GM21825 (cell line): ENCODE data around the gene FAM9C.

Experiments
- ATAC-seq: cut with Tn5 transposase; IDR thresholded peaks from one replicate; pipeline ENCODE4 v1.9.1; 2021; ENCODE audit warnings: mild to moderate bottlenecking, moderate library complexity; ENCODE audit not compliant: unreplicated experiment

Gene FAM9C

DNA sequence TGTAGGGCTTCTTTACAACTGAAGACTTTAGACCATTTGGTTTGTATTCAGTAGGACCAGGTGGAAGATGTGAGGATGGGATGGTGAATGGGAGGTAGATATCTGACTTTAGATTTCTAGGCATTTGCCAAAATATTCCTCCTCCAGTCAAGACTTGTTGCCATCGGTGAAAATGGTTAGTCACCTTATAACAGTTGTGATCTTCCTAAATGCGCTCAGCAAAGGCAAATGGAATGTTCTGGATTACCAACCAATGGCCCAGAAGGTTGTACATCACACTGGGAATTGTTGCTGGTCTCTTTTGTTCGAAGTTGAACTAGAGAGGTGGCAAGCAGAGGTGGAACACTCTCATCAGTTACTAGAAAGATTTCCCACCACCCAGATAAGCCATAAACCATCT lies 35.6 kb downstream of the FAM9C start:
- ATAC-seq: no peak

DNA sequence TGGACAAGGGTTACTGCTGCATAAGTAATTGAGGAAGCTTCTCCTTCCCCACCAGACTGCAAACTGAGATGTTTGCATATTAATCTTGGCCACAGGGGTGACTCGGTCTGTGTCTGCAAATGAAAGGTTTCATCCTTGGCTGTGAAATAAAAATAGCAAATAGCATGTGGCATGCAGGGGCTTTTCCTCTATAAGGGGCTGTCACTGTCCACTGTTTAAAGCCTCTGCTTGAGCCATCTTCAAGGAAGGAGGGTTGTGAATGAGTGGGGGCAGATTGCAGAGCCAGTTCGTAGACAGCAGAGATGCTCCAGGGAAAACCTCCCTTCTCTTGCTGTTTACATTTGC lies 36.3 kb downstream of the FAM9C start:
- ATAC-seq: peak; percentile 33

DNA sequence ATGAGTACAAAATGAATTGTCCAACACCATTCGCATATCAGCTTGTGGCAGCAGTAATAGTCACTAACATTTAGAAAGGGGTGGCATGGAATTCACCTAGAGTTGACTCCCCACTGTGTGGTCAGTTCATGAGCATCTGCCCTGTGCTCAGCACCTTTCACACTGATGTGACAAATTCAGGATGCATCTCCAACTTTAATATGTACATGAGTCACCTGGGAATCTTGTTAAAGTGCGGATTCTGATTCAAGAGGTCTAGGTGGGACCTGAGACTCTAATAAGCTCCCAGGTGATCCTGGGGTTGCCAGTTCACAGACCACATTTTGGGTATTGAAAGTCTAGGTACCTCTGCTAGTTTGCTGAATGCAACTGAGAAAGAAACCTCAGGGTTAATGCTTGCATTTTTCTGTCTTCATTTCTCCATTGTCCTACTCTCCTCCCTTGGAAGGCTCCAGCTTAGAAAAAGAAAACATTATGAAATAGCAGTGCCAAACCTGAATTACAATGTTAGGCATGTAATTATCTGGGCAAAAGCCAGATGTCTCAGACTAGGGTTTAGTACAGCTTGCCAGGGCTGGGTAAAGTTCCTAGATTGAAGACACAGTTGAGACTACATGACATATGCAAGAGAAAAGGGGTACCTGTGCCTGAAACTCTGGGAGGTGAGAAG lies 36.8 kb downstream of the FAM9C start:
- peak; percentile 10 for ATAC-seq

DNA sequence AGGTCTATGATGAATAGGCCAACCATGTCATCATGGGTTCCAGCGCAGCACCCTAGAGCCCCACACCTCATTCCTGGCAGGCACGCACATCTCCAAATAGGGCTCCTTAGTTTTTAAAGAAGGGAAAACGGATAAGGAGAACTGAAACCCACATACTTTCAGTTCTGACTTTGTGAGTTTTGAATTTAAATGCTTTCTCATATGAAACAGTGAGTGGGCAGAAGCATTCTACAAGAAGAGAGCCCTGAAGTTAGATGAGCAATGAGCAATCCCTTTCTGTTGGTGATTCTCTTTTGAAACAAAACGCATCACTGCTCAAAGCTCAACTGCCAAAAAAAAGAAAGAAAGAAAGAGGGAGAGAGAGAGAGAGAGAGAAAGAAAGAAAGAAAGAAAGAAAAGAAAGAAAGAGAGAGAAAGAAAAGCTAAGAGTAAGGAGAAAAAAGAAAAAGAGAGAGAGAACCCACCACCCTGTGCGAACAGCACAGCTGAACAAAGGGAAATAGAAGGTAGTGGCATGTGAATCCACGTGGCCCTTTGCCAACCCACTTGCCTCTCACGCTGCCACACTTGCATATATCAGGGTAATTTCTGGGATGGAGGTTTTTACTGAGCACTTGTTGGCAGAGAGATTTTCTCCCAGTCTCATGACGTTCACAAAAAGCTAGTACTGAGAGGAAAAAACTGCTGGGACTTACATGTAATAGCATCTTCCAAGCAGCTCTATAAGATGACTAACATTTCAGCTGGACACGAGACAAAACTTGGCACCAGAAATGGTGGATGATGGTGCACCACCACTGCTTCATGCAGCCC lies 38.6 kb downstream of the FAM9C start:
- ATAC-seq: peak; percentile 60

DNA sequence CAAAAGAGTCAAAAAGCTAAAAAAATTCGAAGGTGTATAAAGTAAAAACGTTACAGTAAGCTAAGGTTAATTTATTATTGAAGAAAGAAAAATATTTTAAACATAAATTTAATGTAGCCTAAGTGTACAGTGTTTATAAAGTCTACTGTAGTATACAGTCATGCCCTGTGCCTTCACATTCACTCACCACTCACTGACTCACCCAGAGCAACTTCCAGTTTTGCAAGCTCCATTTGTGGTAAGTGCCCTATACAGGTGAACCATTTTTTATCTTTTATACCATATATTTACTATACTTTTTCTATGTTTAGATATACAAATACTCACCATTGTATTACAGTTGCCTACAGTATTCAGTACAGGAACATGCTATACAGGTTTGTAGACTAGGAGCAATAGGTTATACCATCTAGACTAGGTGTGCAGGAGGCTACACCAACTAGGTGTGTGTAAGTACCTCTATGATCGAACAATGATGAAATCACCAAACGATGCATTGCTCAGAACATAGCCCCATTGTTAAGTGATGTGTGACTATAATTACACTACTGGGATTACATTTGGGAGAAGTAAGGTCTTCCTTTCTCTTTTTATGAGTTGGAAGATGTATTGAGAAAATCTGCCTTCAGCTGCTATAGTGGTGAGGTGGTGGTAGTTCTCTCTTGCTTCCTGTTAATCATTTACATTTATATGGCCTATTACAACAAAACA lies 42.3 kb downstream of the FAM9C start:
- no peak for ATAC-seq

DNA sequence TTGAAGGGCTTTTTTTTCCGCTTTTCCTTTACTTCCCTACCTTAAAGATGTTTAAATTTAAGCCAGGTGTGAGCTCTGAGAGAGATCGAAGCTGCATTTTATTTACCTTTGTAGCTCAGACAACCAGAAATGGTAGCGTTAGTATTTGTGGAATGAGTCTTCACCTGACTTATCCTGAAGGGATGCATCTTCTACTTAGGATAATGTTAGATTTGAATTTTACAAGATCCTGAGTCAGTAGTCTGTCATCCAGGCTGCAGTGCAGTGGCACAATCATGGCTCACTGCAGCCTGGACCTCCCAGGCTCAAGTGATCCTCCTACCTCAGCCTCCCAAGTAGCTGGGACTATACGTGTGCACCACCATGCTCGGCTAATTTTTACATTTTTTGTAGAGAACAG lies 43.3 kb downstream of the FAM9C start:
- ATAC-seq: no peak

DNA sequence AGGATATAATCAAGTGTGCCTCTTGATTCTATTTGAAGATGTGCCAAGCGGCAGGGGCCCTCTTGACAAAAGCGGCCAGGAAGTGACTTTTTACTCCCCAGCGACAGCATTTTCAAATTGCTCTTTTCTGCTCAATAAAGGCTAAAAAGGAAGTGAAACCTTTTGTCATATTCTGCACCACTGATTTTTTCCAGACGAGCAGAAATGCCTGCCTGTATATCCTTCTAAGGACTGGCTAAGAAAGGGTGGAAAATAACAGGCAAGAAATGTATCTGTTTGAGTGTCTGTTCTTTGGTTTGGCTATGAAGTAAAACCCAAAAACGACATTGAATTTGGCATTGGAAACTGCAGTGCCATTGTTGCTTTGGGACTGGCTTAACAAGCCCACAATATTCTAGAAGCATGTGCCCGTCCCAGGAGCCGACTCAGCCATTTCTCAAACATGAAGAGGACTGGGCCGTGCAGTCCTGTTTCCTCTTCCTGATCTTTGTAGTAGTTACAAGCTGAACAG lies 44.1 kb downstream of the FAM9C start:
- peak; percentile 47 for ATAC-seq

DNA sequence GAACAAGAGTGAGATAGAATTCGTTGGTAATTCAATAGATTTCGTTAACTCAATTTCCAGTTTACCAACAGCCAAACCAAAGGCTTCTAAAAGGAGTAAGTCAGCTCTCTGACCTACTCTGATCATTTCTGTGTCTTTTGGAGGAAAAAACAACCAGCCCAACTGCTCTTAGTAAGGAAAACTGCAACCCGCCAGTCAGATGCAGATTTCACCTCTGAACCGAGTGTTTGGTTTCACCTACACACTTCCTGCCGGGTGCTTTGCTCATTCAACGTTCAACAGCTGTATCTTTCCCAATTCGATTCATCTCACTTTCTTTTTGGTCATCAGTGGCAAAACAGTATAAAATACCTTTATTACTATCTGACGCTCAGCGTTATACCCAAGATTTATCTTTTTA lies 45.0 kb downstream of the FAM9C start:
- peak; percentile 51 for ATAC-seq

DNA sequence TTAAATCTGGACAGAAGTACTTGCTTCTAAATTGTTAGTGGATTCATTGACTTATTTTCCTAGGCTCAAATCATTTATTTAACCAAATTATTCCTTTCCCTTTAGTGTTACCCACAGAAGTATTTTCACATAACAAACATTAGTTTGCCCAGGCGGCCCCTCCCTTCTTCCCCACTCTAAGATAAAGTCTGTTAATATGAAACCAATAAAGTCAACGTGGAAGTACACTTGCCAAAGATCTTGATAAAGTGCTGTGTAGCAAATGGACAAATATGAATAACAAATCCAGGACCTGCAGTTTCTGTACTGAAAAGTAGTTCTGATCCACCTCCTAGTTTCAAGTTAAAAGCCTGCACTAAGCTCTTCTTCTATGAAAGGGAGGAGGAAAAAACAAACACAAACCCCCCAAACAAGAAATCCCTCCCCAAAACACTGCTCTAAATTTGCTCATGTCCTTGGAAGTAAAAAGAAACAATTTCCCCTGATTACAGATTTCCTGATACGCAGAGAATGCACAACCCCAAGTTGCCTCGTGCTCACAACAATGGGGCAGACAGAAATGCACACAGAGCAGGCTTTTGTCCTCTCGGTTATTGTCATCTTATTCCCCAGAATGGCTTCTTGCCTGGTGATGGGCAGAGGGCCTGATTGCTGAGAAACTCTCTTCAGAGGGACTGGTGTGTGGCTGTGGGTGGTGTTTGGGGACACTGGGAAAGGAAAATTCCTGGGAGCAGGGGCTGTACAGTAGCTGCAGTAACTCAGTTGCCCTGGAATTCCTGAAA lies 46.3 kb downstream of the FAM9C start:
- no peak for ATAC-seq

DNA sequence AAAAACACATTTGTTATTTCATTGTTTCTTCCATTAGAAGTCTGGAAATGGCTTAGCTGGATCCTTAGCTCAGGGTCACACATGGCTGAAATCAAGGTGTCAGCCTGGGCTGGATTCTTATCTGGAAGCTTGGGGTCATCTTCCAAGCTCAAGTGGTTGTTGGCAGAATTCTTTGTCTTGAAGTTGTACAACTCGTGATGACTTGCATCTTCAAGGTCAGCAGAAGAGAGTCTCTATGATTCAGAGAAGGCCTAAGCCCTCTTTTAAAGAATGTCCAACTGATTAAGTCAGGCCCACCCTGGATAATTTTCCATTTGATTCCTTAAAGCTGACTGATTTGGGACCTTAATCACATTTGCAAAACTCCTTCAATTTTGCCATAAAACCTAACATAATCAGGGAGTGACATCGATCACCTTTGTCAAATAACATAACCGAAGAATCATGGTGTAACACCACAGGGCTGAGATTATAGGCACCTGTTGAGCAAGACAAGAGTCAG lies 47.4 kb downstream of the FAM9C start:
- ATAC-seq: no peak

DNA sequence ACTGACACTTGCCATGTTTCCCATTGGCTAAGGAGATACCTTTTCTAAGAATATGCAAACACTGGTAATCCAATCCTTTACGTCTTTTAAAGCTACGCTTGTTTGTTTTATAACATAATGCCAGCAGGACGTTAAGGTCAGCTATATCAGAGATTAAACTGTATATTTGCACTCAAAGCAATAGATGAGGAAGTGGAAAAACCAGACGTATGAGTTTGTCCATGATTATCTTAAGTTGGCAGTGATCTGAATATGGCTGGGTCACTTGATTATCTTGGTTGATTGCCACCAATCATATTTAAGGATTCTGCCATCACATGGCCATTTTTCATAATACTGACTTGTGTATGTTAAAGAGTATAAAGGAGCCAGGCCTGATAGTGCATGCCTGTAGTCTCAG lies 50.1 kb downstream of the FAM9C start:
- no peak for ATAC-seq

DNA sequence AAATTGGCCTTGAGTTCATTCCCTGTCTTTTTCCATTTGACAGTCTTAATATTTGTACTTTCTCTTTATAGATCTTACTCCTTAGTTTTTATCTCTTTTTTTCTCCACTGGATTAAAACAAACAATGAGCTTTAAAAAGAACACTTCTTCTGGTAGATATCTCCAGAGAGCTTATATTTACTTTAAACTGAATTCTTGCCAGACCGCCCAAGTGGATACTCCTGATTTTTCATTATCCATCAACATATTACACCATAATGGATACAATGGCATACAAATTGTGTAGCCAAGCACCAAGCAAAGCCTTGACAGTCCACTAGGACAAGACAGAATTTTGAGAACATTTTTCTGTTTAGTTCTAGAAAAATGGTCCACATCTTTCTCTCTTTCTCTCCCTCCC lies 50.6 kb downstream of the FAM9C start:
- ATAC-seq: no peak

DNA sequence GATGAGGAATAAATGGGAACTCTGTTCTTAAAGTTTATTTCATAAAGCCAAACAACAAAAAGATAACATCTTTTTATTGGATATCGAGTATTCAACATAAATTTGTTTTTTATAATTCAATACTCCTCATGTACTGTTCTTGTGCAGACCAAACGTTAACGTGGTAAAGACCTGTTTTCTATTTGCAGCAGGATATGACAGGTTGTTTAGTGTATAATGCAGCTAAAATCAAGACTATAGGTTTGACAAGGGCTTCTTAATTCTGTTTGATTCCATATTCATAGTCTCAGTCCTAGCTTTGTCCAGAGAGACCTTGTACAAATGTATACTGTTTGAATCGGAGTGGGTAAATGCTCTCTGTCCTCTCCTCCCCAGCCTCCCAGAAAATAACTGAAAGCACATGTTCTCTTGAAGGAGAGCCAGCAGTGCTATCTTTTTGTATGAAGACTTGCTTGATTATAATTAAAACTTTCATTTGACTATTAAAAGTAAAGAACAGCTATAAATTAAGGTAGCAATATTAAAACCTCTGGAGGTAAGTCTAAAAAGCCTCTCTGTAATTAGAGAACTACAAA lies 51.8 kb downstream of the FAM9C start:
- no peak for ATAC-seq

DNA sequence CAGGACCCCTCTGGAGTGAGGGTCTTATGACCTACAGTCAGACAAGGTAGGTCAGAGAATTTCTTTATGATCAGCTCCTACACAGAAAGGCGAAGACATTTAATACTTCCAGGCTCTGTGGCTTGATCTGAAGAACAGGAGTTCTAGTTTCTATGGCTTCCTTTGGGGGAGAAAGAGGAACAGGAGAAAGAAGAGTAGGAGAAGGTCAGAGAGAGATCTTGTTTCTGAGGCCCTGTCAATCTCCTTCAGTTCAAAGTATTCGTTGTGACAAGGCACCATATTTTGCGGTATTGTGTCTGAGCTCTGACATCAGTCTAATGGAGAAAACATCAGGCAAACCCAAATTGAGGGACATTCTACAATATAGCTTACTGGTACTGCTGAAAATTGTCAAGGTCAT lies 52.8 kb downstream of the FAM9C start:
- ATAC-seq: no peak

DNA sequence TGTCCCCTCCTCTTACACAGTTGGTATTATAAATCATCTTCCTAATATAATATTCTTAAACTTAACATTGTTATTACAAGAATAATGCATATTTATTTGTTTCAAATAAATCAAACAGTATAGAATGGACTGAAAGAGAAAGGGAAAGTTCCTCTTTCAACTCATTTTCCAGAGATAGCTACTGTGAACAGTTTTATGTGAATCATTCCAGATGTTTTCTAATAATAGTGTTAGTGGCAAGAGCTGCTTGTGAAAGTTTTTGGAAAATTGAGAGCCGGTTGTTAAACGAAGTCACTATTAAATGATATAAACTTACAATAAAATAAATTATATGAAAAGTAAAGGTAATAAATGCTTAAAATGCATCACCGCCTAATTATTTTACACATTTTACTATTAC lies 55.0 kb downstream of the FAM9C start:
- no peak for ATAC-seq

DNA sequence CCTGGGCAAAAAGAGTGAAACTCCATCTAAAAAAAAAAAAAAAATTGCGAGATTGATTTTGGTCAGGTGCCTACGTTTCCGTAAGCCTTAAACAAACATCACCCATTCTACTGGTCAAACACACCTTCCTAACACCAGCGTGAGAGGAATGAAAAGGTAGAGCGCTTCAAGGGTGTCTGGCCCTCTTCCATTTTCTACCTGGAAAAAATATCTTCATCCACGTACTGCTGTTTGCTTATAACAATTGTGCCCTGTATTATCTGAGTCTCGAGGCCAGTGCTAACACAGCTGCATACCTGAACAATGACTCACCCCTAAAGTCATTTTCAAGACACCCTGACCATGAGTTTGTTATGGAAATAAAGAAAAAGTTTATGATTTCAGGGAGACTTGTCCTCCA lies 55.6 kb downstream of the FAM9C start:
- no peak for ATAC-seq

DNA sequence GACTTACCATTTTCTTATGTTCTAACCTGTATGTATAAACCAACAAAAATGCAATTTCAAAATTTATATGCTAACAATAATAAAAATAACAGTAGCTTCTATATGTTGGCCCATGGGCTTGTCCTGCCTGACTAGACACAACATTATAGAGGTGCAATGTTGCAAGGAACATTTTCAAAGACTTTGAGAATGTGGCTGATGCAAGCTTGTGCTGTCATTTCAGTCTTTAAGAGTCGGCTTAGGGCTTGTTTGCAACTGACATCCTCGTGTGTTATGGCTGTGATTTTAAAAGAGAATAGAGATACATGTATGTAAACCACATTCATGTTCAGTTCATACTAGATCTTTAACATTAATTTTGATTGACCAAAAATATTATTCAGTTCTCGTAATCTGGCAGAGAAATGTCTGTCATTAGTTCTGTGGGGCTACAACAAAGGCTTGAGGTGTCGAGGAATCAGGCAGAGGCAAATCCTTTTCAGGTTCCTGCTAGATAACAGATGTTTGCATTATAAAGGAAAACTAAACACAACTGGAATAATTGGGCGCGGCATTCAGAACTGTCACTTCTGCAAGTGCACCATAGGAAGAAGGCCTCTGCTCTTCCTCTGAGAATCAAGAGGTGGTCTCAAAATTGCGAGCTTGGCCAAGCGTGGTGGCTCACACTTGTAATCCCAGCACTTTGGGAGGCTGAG lies 56.4 kb downstream of the FAM9C start:
- no peak for ATAC-seq

DNA sequence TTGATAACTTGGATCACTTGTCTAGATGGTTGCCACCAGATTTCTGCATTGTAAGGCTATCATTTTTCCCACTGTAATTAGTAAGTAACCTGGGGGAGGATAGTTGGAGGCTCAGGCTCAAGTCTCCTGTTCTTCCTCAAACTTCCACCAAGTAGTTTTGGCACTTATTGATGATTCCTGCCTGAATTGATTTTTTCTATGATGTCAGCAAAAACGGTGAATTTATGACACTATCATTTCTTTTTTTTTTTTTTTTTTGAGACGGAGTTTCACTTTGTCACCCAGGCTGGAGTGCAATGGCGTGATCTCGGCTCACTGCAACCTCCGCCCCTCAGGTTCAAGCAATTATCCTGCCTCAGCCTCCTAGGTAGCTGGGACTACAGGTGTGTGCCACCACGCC lies 57.1 kb downstream of the FAM9C start:
- ATAC-seq: no peak

DNA sequence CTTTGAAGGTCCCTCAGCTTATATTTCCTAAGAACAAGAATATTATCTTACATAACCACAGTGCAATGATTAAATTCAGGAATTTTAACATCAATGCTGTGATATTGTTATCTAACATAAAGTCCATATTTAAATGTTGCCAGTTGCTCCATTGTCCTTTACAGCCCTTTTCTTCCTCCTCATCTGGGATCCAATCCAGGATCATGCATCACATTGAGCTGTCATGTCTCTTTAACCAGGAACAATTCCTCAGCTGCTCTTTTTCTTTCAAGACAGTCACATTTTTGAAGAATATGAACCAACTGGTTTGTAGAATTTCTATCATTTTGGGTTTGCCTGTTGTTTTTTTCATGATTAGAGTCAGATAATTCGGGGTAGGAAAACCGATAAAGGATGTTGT lies 57.5 kb downstream of the FAM9C start:
- ATAC-seq: no peak
